GM18907 (cell line): ENCODE data around the gene ZFYVE28.

Experiments used
- ATAC-seq: cut with Tn5 transposase; IDR thresholded peaks from one replicate; pipeline ENCODE4 v1.9.1; 2021; ENCODE audit warnings: mild to moderate bottlenecking, moderate library complexity; ENCODE audit not compliant: unreplicated experiment

The ZFYVE28 gene

GRCh38 chr4:2354760-2355159 lies 63.7 kb downstream of the ZFYVE28 start:
- ATAC-seq: no peak

- no peak for ATAC-seq
Observed at GRCh38 chr4:2354118-2354517, 64.3 kb downstream of the ZFYVE28 start.

GRCh38 chr4:2353222-2354107 lies 65.0 kb downstream of the ZFYVE28 start:
- no peak for ATAC-seq

GRCh38 chr4:2352729-2353221 lies 65.7 kb downstream of the ZFYVE28 start:
- ATAC-seq: no peak

GRCh38 chr4:2352171-2352570 lies 66.3 kb downstream of the ZFYVE28 start:
- ATAC-seq: no peak

- no peak for ATAC-seq
Observed at GRCh38 chr4:2350982-2351381, 67.5 kb downstream of the ZFYVE28 start.

- ATAC-seq: no peak
Observed at GRCh38 chr4:2348786-2349185, 69.7 kb downstream of the ZFYVE28 start.

- ATAC-seq: no peak
Observed at GRCh38 chr4:2347190-2347589, 71.3 kb downstream of the ZFYVE28 start.

- no peak for ATAC-seq
Observed at GRCh38 chr4:2343476-2343875, 75.0 kb downstream of the ZFYVE28 start.

- no peak for ATAC-seq
Observed at GRCh38 chr4:2341911-2342652, 76.4 kb downstream of the ZFYVE28 start.

- no peak for ATAC-seq
Observed at GRCh38 chr4:2341261-2341841, 77.1 kb downstream of the ZFYVE28 start.

GRCh38 chr4:2340272-2341061 lies 78.0 kb downstream of the ZFYVE28 start:
- ATAC-seq: no peak

- ATAC-seq: no peak
Observed at GRCh38 chr4:2339458-2340271, 78.8 kb downstream of the ZFYVE28 start.

- no peak for ATAC-seq
Observed at GRCh38 chr4:2338754-2339457, 79.5 kb downstream of the ZFYVE28 start.

- ATAC-seq: no peak
Observed at GRCh38 chr4:2337896-2338295, 80.5 kb downstream of the ZFYVE28 start.

GRCh38 chr4:2337131-2337723 lies 81.2 kb downstream of the ZFYVE28 start:
- ATAC-seq: no peak

GRCh38 chr4:2336659-2337058 lies 81.8 kb downstream of the ZFYVE28 start:
- ATAC-seq: no peak

GRCh38 chr4:2335729-2336101 lies 82.7 kb downstream of the ZFYVE28 start:
- ATAC-seq: no peak
